Measurements from ENCODE around the gene BNIP3.

Gene BNIP3

DNA sequence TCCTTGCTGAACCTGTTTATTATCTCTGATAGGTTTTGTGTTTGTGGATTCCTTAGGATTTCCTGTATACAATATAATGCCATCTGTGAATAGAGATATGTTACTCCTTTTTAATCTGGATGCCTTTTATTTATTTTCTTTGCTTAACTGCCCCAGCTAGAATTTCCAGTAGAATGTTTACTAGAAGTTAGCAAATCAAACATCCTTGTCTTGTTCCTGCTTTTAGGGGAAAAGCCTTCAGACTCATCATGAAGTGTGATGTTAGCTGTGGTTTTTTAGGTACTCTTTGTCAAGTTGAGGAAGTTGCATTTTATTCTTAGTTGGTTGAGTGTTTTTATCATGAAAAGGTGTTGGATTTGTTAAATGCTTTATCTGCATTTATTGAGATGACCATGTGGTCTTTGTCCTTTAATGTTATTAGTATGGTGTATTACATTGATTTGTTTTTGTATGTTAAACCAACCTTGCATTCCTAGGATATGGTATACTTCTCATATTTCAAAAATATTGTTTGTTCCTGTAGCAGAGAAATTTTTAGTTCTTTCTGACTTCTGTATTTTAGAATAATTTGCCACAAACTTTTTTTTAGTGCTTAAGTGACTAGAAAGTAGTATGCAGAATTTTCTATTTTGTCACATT, 56.6 kb downstream of the BNIP3 start:
- no peak for ATAC-seq
- TF ChIP-seq ZFP30 (CRISPR knock-in tag; IDR thresholded peaks at IDR 0.05): no peak
- no peak for TF ChIP-seq ZNF565 (CRISPR knock-in tag; conservative IDR thresholded peaks at IDR 0.05; ENCODE audit: low read depth)
- TF ChIP-seq, protein P1, sequence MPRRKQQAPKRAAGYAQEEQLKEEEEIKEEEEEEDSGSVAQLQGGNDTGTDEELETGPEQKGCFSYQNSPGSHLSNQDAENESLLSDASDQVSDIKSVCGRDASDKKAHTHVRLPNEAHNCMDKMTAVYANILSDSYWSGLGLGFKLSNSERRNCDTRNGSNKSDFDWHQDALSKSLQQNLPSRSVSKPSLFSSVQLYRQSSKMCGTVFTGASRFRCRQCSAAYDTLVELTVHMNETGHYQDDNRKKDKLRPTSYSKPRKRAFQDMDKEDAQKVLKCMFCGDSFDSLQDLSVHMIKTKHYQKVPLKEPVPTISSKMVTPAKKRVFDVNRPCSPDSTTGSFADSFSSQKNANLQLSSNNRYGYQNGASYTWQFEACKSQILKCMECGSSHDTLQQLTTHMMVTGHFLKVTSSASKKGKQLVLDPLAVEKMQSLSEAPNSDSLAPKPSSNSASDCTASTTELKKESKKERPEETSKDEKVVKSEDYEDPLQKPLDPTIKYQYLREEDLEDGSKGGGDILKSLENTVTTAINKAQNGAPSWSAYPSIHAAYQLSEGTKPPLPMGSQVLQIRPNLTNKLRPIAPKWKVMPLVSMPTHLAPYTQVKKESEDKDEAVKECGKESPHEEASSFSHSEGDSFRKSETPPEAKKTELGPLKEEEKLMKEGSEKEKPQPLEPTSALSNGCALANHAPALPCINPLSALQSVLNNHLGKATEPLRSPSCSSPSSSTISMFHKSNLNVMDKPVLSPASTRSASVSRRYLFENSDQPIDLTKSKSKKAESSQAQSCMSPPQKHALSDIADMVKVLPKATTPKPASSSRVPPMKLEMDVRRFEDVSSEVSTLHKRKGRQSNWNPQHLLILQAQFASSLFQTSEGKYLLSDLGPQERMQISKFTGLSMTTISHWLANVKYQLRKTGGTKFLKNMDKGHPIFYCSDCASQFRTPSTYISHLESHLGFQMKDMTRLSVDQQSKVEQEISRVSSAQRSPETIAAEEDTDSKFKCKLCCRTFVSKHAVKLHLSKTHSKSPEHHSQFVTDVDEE (CRISPR knock-in tag; IDR thresholded peaks at IDR 0.05): no peak
- no peak for TF ChIP-seq SNAI2 (CRISPR knock-in tag; IDR thresholded peaks at IDR 0.05)
- no peak for TF ChIP-seq RARB (CRISPR knock-in tag; IDR thresholded peaks at IDR 0.05)
- TF ChIP-seq, protein P2, sequence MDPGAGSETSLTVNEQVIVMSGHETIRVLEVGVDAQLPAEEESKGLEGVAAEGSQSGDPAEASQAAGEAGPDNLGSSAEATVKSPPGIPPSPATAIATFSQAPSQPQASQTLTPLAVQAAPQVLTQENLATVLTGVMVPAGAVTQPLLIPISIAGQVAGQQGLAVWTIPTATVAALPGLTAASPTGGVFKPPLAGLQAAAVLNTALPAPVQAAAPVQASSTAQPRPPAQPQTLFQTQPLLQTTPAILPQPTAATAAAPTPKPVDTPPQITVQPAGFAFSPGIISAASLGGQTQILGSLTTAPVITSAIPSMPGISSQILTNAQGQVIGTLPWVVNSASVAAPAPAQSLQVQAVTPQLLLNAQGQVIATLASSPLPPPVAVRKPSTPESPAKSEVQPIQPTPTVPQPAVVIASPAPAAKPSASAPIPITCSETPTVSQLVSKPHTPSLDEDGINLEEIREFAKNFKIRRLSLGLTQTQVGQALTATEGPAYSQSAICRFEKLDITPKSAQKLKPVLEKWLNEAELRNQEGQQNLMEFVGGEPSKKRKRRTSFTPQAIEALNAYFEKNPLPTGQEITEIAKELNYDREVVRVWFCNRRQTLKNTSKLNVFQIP (CRISPR knock-in tag; IDR thresholded peaks at IDR 0.05; ENCODE audit: borderline replicate concordance, low read depth): no peak
- TF ChIP-seq ZNF70 (CRISPR knock-in tag; IDR thresholded peaks at IDR 0.05): no peak
- TF ChIP-seq ESRRG (CRISPR knock-in tag; IDR thresholded peaks at IDR 0.05): no peak
- TF ChIP-seq ISL1 (CRISPR knock-in tag; IDR thresholded peaks at IDR 0.05): no peak
- no peak for TF ChIP-seq CSDC2 (CRISPR knock-in tag; IDR thresholded peaks at IDR 0.05)

DNA sequence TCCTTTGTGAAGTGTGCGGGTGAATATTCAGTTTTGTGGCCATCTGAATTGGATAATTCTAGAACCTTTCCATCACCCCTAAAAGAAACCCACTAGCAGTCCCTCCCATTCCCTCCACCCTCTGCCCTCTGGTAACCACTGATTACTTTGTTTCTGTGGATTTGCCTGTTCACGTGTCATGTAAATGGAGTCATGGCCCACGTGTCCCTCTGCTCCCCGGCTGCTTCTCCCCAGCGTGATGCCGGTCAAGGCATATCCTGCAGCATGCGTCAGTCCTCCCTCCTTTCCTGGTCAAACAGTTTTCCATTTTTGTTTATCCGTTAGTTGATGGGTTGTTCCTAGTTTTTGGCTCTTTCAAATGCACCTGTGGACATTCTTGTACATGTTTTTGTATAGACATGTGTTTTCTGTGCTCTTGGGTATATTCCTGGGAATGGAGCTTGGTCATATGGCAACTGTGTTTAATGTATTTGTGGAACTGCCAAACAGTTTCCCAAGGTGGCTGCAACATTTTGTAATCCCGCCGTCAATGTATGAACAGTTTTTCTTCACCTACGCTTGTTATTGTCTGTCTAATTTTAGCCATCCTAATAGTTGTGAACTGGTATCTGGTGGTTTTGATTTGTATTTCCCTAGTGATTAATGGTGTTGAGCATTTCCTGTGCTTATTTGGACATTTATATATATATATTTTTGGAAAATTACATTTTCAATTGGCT, 58.5 kb downstream of the BNIP3 start:
- TF ChIP-seq, protein P3, sequence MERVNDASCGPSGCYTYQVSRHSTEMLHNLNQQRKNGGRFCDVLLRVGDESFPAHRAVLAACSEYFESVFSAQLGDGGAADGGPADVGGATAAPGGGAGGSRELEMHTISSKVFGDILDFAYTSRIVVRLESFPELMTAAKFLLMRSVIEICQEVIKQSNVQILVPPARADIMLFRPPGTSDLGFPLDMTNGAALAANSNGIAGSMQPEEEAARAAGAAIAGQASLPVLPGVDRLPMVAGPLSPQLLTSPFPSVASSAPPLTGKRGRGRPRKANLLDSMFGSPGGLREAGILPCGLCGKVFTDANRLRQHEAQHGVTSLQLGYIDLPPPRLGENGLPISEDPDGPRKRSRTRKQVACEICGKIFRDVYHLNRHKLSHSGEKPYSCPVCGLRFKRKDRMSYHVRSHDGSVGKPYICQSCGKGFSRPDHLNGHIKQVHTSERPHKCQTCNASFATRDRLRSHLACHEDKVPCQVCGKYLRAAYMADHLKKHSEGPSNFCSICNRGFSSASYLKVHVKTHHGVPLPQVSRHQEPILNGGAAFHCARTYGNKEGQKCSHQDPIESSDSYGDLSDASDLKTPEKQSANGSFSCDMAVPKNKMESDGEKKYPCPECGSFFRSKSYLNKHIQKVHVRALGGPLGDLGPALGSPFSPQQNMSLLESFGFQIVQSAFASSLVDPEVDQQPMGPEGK (CRISPR knock-in tag; IDR thresholded peaks at IDR 0.05; ENCODE audit: borderline replicate concordance): no peak
- no peak for TF ChIP-seq ZNF8 (CRISPR knock-in tag; IDR thresholded peaks at IDR 0.05)
- TF ChIP-seq ZFP3 (CRISPR knock-in tag; IDR thresholded peaks at IDR 0.05): no peak
- TF ChIP-seq GLIS3 (CRISPR knock-in tag; IDR thresholded peaks at IDR 0.05): no peak
- TF ChIP-seq, protein P2 (CRISPR knock-in tag; IDR thresholded peaks at IDR 0.05; ENCODE audit: borderline replicate concordance, low read depth): no peak
- TF ChIP-seq, protein P4, sequence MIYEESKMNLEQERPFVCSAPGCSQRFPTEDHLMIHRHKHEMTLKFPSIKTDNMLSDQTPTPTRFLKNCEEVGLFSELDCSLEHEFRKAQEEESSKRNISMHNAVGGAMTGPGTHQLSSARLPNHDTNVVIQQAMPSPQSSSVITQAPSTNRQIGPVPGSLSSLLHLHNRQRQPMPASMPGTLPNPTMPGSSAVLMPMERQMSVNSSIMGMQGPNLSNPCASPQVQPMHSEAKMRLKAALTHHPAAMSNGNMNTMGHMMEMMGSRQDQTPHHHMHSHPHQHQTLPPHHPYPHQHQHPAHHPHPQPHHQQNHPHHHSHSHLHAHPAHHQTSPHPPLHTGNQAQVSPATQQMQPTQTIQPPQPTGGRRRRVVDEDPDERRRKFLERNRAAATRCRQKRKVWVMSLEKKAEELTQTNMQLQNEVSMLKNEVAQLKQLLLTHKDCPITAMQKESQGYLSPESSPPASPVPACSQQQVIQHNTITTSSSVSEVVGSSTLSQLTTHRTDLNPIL (CRISPR knock-in tag; IDR thresholded peaks at IDR 0.05; ENCODE audit: low read depth): no peak
- no peak for TF ChIP-seq OSR1 (CRISPR knock-in tag; IDR thresholded peaks at IDR 0.05)
- no peak for TF ChIP-seq SNAI2 (CRISPR knock-in tag; IDR thresholded peaks at IDR 0.05)
- TF ChIP-seq CSDC2 (CRISPR knock-in tag; IDR thresholded peaks at IDR 0.05): no peak
- no peak for TF ChIP-seq RARB (CRISPR knock-in tag; IDR thresholded peaks at IDR 0.05)
- no peak for TF ChIP-seq TOX (CRISPR knock-in tag; IDR thresholded peaks at IDR 0.05; ENCODE audit: borderline replicate concordance)
- no peak for TF ChIP-seq ZNF70 (CRISPR knock-in tag; IDR thresholded peaks at IDR 0.05)
- TF ChIP-seq ESRRG (CRISPR knock-in tag; IDR thresholded peaks at IDR 0.05): no peak
- no peak for TF ChIP-seq PPARA (CRISPR knock-in tag; IDR thresholded peaks at IDR 0.05; ENCODE audit: borderline replicate concordance)
- no peak for TF ChIP-seq ZNF565 (CRISPR knock-in tag; conservative IDR thresholded peaks at IDR 0.05; ENCODE audit: low read depth)
- no peak for ATAC-seq

DNA sequence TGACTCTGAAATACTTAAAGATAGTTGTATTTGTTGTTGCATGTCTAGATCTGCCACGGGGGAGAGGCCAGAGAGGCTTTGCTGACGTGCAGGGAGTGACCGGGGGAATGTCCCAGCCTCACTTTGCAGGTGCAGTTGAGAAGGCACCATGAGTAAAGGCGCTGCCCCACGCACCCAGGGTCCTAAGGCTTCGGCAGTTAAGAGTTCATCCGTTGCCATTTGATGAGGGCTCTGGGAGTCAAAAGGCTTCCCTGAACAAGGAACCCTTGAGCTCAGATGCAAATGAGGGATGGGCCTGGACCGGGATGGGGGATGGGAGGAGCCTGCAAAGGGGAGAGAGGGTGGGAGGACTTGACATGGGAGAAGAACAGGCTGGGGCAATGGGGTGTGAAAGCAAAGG, 60.5 kb downstream of the BNIP3 start:
- no peak for ATAC-seq
- TF ChIP-seq TCF4 (CRISPR knock-in tag; IDR thresholded peaks at IDR 0.05; ENCODE audit: borderline replicate concordance) (no peak), ESRRG (CRISPR knock-in tag; IDR thresholded peaks at IDR 0.05) (no peak), TOX (CRISPR knock-in tag; IDR thresholded peaks at IDR 0.05; ENCODE audit: borderline replicate concordance) (no peak), OSR1 (CRISPR knock-in tag; IDR thresholded peaks at IDR 0.05) (no peak), RARB (CRISPR knock-in tag; IDR thresholded peaks at IDR 0.05) (no peak), SNAI2 (CRISPR knock-in tag; IDR thresholded peaks at IDR 0.05) (no peak), ISL1 (CRISPR knock-in tag; IDR thresholded peaks at IDR 0.05) (no peak)
- TF ChIP-seq, protein P2 (CRISPR knock-in tag; IDR thresholded peaks at IDR 0.05; ENCODE audit: borderline replicate concordance, low read depth): no peak
- TF ChIP-seq, protein P5, sequence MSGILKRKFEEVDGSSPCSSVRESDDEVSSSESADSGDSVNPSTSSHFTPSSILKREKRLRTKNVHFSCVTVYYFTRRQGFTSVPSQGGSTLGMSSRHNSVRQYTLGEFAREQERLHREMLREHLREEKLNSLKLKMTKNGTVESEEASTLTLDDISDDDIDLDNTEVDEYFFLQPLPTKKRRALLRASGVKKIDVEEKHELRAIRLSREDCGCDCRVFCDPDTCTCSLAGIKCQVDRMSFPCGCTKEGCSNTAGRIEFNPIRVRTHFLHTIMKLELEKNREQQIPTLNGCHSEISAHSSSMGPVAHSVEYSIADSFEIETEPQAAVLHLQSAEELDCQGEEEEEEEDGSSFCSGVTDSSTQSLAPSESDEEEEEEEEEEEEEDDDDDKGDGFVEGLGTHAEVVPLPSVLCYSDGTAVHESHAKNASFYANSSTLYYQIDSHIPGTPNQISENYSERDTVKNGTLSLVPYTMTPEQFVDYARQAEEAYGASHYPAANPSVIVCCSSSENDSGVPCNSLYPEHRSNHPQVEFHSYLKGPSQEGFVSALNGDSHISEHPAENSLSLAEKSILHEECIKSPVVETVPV (CRISPR knock-in tag; IDR thresholded peaks at IDR 0.05): no peak
- TF ChIP-seq, protein P3 (CRISPR knock-in tag; IDR thresholded peaks at IDR 0.05; ENCODE audit: borderline replicate concordance): no peak

Measured in SK-N-SH treated with all-trans-retinoic acid at 6 μM for 48 hours (cell line).